ENCODE measurements around the gene PDE4B.
"Not testable (repeated sequence)": the region's sequence is repeated elsewhere in the genome, so short reads cannot be mapped to it uniquely, and the experiment has no call there.

The PDE4B gene

GRCh38 chr1:66088787-66089186, 296.1 kb downstream of the PDE4B start:
- TF ChIP-seq CTCF (IDR thresholded peaks at IDR 0.05; ENCODE audit: control insufficient read depth, extremely low read depth, insufficient read depth): no peak
- DNase-seq (ENCODE audit: low read depth): no peak
- H3K4me3 ChIP-seq (ENCODE audit: low read depth, low read length): no peak overlapping the region

GRCh38 chr1:66090859-66091457, 298.3 kb downstream of the PDE4B start:
- TF ChIP-seq CTCF (IDR thresholded peaks at IDR 0.05; ENCODE audit: control insufficient read depth, extremely low read depth, insufficient read depth): no peak
- H3K4me3 ChIP-seq (ENCODE audit: low read depth, low read length): no peak overlapping the region
- no peak for DNase-seq (ENCODE audit: low read depth)

GRCh38 chr1:66095190-66095589, 302.5 kb downstream of the PDE4B start:
- no peak for TF ChIP-seq CTCF (IDR thresholded peaks at IDR 0.05; ENCODE audit: control insufficient read depth, extremely low read depth, insufficient read depth)
- no peak overlapping the region for H3K4me3 ChIP-seq (ENCODE audit: low read depth, low read length)
- DNase-seq (ENCODE audit: low read depth): no peak

GRCh38 chr1:66100959-66101358, 308.3 kb downstream of the PDE4B start:
- not testable (repeated sequence) for H3K4me3 ChIP-seq (ENCODE audit: low read depth, low read length); DNase-seq (ENCODE audit: low read depth)

- not testable (repeated sequence) for H3K4me3 ChIP-seq (ENCODE audit: low read depth, low read length); DNase-seq (ENCODE audit: low read depth)
Observed at GRCh38 chr1:66104076-66104475, 311.4 kb downstream of the PDE4B start.

- no peak for DNase-seq (ENCODE audit: low read depth)
- H3K4me3 ChIP-seq (ENCODE audit: low read depth, low read length): no peak overlapping the region
- no peak for TF ChIP-seq CTCF (IDR thresholded peaks at IDR 0.05; ENCODE audit: control insufficient read depth, extremely low read depth, insufficient read depth)
Observed at GRCh38 chr1:66108624-66109023, 315.9 kb downstream of the PDE4B start.

GRCh38 chr1:66112744-66113400, 320.2 kb downstream of the PDE4B start:
- H3K4me3 ChIP-seq (ENCODE audit: low read depth, low read length): no peak overlapping the region
- DNase-seq (ENCODE audit: low read depth): peak; percentile 4
- TF ChIP-seq CTCF (IDR thresholded peaks at IDR 0.05; ENCODE audit: control insufficient read depth, extremely low read depth, insufficient read depth): no peak

- DNase-seq (ENCODE audit: low read depth): no peak
- no peak for TF ChIP-seq CTCF (IDR thresholded peaks at IDR 0.05; ENCODE audit: control insufficient read depth, extremely low read depth, insufficient read depth)
- no peak overlapping the region for H3K4me3 ChIP-seq (ENCODE audit: low read depth, low read length)
Observed at GRCh38 chr1:66119148-66119547, 326.5 kb downstream of the PDE4B start.

Data from LNCaP clone FGC (cell line).